ENCODE data around the gene FANCI. TPM values are rescaled to one million over a fixed set of nuclear protein-coding genes. Genes with fewer than 3 reads are reported as not detected.
"Not testable (repeated sequence)": the region's sequence is repeated elsewhere in the genome, so short reads cannot be mapped to it uniquely, and the experiment has no call there.

Gene FANCI
- total RNA-seq, 1 donor from 2014 or later: 5.0 TPM

- intact Hi-C loops (cut with DNase I): no loop called here
- ATAC-seq (no peak), DNase-seq (ENCODE audit: low spot score) (no peak)
Observed at GRCh38 chr15:89217686-89218376, 25.9 kb upstream of the FANCI start.

GRCh38 chr15:89218531-89218930 is 25.2 kb upstream of the FANCI start:
- DNase-seq (ENCODE audit: low spot score) (no peak), ATAC-seq (no peak)
- intact Hi-C loops (cut with DNase I): no loop called here

GRCh38 chr15:89221543-89221942 is 22.2 kb upstream of the FANCI start, which contains the start of gene RLBP1:
Gene RLBP1 (minus strand): TSS chr15:89221579. CDS start chr15:89218975, 2,604 bp downstream.
- no peak for ATAC-seq
- no peak for DNase-seq (ENCODE audit: low spot score)
- intact Hi-C loops (cut with DNase I): no loop called here

DNA sequence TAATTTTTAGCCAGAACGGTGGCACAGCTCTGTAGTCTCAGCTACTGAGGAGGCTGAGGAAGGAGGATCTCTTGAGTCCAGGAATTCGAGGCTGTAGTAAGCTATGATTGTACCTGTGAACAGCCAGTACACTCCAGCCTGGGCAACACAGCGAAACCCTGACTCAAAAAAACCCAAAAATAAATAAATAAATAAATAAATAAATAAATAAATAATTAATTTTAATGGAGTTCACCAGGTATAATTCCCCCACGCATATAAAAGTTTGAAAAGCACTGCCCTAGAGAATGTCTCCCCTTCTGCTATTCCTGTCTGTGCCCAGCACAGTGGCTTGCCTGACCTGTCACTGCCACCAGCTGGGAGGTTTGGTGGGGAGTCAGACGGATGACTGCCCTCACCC is 18.2 kb upstream of the FANCI start:
- ATAC-seq: no peak
- no peak for DNase-seq (ENCODE audit: low spot score)
- intact Hi-C loops (cut with DNase I): no loop called here

GRCh38 chr15:89226359-89227221 is 17.2 kb upstream of the FANCI start:
- intact Hi-C loops (cut with DNase I): no loop called here
- ATAC-seq (no peak), DNase-seq (ENCODE audit: low spot score) (no peak)

DNA sequence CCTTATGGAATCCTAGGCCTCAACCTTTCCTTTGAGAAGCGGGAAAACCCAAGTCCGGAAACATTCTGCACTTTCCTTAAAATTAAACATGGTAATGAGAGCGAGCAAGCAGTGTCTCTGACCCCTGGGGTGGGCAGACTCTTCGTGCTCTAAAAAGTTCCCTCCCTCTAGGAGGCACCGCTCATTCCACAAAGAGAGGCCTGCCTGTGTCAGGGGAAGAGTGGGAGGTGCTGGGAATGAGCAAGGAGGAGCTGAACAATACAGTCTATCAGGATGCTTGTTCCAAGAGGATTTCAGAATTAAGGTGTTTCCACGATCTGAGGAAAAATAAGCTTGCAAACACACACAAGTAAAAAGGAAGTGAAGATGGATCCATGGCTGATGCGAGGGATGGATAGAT is 16.4 kb upstream of the FANCI start:
- intact Hi-C loops (cut with DNase I): no loop called here
- no peak for DNase-seq (ENCODE audit: low spot score)
- ATAC-seq: no peak

DNA sequence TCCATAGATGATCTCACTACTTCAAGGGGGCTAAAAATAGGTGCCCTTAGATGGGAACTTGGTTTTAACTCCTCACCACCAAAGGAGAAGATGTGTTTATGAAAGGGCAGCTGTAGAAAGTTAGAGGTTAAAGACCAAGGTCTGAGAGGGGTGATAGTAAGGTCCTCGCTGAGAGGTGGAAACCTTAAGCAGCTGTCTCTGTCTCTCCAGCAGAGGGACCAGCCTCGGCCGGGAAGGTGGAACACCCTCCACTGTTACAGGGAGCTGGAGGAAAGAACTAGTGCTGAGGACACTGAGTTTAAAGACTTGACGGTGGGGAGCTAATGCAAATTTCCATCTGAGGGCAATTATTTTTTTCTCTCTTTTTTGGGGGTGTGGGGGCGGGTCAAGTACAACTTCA is 13.5 kb upstream of the FANCI start:
- DNase-seq (ENCODE audit: low spot score): no peak
- intact Hi-C loops (cut with DNase I): no loop called here
- ATAC-seq: no peak

DNA sequence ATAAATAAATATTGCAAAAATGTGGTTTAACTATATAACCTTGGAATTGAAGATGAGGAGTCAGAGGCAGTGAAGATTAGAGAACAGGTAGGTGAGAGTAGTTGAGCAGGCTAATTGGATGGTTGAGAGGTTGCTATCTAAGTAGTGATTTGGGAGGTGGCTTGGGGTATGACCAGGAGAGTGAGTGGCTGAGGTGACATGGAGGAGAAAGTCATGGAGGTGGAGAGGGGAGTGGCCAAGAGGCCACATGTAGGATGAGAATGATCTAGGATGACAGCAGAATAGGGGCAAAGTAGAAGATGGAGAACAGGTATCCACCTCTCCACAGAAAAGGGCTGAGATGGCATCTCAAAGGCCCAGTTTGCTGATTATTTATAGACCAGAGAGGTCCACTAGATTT is 11.9 kb upstream of the FANCI start:
- intact Hi-C loops (cut with DNase I): no loop called here
- ATAC-seq: no peak
- DNase-seq (ENCODE audit: low spot score): no peak

GRCh38 chr15:89239883-89240810 is 3.6 kb upstream of the FANCI start:
- DNase-seq (ENCODE audit: low spot score); ATAC-seq; intact Hi-C loops (cut with DNase I): not testable (repeated sequence)

- intact Hi-C loops (cut with DNase I): no loop called here
- ATAC-seq (peak; percentile 69), DNase-seq (ENCODE audit: low spot score) (no peak)
Observed at GRCh38 chr15:89243046-89243690, 611 bp upstream of the FANCI start.

GRCh38 chr15:89244574-89244903 is 760 bp downstream of the FANCI start:
- intact Hi-C loops (cut with DNase I): no loop called here
- DNase-seq (ENCODE audit: low spot score): no peak
- ATAC-seq: no peak

DNA sequence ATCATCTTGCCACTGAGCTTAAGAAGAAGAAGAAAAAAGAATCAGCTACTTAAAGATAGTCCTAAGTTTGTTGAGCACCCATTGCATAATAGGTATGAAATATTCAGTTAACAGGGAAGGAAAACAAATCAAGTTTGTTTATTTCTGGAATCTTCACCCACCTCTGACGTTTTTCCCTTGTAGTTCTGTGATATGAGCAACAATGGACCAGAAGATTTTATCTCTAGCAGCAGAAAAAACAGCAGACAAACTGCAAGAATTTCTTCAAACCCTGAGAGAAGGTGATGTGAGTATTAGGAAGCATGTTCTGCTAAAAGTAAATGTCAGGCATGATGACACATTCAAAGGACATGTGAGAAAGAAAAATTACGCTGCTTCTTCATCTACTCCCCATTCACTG is 3.7 kb downstream of the FANCI start:
- ATAC-seq (no peak), DNase-seq (ENCODE audit: low spot score) (no peak)
- intact Hi-C loops (cut with DNase I): no loop called here

GRCh38 chr15:89248584-89248983 is 4.8 kb downstream of the FANCI start:
- intact Hi-C loops (cut with DNase I): no loop called here
- DNase-seq (ENCODE audit: low spot score) (no peak), ATAC-seq (no peak)

DNA sequence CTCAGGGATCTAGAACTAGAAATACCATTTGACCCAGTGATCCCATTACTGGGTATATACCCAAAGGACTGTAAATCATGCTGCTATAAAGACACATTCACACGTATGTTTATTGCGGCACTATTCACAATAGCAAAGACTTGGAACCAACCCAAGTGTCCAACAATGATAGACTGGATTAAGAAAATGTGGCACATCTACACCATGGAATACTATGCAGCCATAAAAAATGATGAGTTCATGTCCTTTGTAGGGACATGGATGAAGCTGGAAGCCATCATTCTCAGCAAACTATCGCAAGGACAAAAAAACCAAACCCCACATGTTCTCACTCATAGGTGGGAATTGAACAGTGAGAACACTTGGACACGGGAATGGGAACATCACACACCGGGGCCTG is 6.4 kb downstream of the FANCI start:
- intact Hi-C loops (cut with DNase I); ATAC-seq; DNase-seq (ENCODE audit: low spot score): not testable (repeated sequence)

DNA sequence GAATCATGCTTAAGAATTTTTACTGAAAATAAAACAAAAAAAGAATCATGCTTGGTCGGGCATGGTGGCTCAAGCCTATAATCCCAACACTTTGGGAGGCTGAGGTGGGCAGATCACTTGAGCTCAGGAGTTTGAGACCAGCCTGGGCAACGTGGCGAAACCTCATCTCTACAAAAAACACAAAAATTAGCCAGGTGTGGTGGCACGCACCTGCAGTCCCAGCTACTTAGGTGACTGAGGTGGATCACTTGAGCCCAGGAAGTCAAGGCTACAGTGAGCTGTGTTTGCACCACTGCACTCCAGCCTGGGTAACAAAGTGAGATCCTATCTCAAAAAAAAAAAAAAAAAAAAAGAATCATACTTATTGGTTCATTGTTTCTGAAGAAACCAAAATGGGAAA is 33.5 kb downstream of the FANCI start:
- ATAC-seq; DNase-seq (ENCODE audit: low spot score); intact Hi-C loops (cut with DNase I): not testable (repeated sequence)

- DNase-seq (ENCODE audit: low spot score) (no peak), ATAC-seq (no peak)
- intact Hi-C loops (cut with DNase I): no loop called here
Observed at GRCh38 chr15:89278307-89278706, 34.5 kb downstream of the FANCI start.

DNA sequence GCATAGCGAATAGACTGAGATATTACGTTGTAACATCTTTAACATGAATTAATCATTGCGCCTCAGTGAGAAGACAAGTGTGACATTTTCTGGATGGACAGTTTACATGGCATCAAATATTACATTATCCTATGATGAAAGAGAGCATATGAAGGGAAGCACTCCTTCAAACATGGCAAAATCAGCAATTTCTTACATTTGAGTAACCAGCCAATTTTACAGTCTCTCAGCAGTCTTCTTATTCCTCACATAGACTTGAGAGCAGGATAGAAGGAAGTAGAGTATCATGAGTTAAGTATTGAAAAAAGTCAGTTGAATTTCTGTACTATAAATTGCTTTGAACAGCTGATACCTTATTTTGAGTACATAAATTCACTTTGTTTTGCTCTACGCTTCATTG is 38.9 kb downstream of the FANCI start:
- intact Hi-C loops (cut with DNase I): no loop called here
- no peak for DNase-seq (ENCODE audit: low spot score)
- ATAC-seq: no peak

DNA sequence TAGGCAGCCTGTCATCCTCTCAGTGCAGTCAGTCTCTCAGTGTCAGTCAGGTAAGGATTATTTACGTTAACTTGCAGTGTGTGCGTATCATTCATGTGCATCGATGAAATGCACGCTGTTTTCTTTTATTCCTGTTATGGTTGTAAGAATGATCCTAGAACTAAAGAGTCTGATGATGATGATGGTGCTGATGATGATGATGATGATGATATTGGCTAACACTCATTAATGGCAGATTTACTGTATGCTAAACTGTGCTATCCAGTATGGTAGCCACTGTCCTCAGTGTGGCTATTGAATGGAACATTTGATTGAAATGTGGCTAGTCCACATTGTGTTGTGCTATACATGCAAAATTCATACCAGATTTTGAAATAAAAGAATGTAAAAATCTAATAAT is 39.4 kb downstream of the FANCI start:
- no peak for ATAC-seq
- no peak for DNase-seq (ENCODE audit: low spot score)
- intact Hi-C loops (cut with DNase I): no loop called here

DNA sequence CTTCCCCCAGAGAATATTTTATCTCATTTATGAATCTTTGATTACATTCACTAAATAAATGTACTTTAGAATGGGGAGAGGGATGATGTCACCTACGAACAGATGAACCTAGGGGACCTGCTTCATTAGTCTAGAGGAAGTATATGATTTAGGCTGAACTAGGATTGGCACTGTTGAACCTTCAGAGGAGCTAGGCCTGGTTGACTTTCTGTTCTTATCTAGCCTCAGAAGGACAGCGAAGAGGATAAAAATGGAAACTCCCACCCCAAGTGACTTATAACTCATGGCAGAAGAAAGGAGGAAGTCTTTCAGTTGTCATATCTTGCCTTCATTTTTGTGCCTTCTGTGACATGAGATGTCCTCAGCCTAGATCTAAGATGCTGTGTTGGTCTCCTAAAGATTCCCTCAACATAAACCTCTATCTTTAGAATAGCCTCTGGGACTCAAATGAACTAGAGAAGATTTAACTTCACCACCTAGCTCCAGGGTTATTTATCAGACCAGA is 48.2 kb downstream of the FANCI start:
- no peak for ATAC-seq
- DNase-seq (ENCODE audit: low spot score): no peak
- intact Hi-C loops (cut with DNase I): no loop called here
